Stimulated activated CD4-positive, alpha-beta T cell treated with anti-CD3 and anti-CD28 coated beads, Interleukin-2, amount 100 ng/mL, for 24 hours (primary cell): Measurements from ENCODE around the gene DAB1.

Source experiments
- DNase-seq, 2 donors: peaks; one replicate each; pipeline ENCODE4 v3.0.0-alpha.2; 2020

Gene DAB1

GRCh38 chr1:57410508-57410907 is 13.4 kb downstream of the DAB1 start:
- no peak for DNase-seq

GRCh38 chr1:57407928-57408327 is 15.9 kb downstream of the DAB1 start:
- no peak for DNase-seq

- DNase-seq: no peak
Measured at GRCh38 chr1:57406428-57406970, 17.4 kb downstream of the DAB1 start.

GRCh38 chr1:57404884-57405283 is 19.0 kb downstream of the DAB1 start:
- DNase-seq: no peak

- no peak for DNase-seq
Measured at GRCh38 chr1:57403201-57403600, 20.7 kb downstream of the DAB1 start.

- no peak for DNase-seq
Measured at GRCh38 chr1:57401671-57402070, 22.2 kb downstream of the DAB1 start.

GRCh38 chr1:57400048-57400447 is 23.8 kb downstream of the DAB1 start:
- no peak for DNase-seq

GRCh38 chr1:57393058-57393584 is 30.7 kb downstream of the DAB1 start:
- no peak for DNase-seq

GRCh38 chr1:57385336-57385735 is 38.5 kb downstream of the DAB1 start:
- DNase-seq: no peak

GRCh38 chr1:57384901-57385300 is 39.0 kb downstream of the DAB1 start:
- no peak for DNase-seq

- DNase-seq: no peak
Measured at GRCh38 chr1:57384284-57384683, 39.6 kb downstream of the DAB1 start.

- DNase-seq: no peak
Measured at GRCh38 chr1:57381871-57382270, 42.0 kb downstream of the DAB1 start.

GRCh38 chr1:57381426-57381825 is 42.4 kb downstream of the DAB1 start:
- no peak for DNase-seq

- no peak for DNase-seq
Measured at GRCh38 chr1:57380923-57381322, 42.9 kb downstream of the DAB1 start.

- no peak for DNase-seq
Measured at GRCh38 chr1:57378534-57378933, 45.3 kb downstream of the DAB1 start.

- no peak for DNase-seq
Measured at GRCh38 chr1:57377339-57378139, 46.3 kb downstream of the DAB1 start.

GRCh38 chr1:57376041-57376440 is 47.8 kb downstream of the DAB1 start:
- DNase-seq: no peak

GRCh38 chr1:57369889-57370288 is 54.0 kb downstream of the DAB1 start:
- DNase-seq: no peak

- no peak for DNase-seq
Measured at GRCh38 chr1:57367945-57368344, 55.9 kb downstream of the DAB1 start.

GRCh38 chr1:57363643-57364042 is 60.2 kb downstream of the DAB1 start:
- no peak for DNase-seq

- DNase-seq: no peak
Measured at GRCh38 chr1:57363165-57363564, 60.7 kb downstream of the DAB1 start.

- DNase-seq: no peak
Measured at GRCh38 chr1:57362480-57362879, 61.4 kb downstream of the DAB1 start.

- DNase-seq: no peak
Measured at GRCh38 chr1:57361516-57361915, 62.3 kb downstream of the DAB1 start.

GRCh38 chr1:57360846-57361407 is 62.9 kb downstream of the DAB1 start:
- no peak for DNase-seq
